ENCODE measurements around the gene EPB41.

- no peak for TF ChIP-seq CTCF (IDR thresholded peaks at IDR 0.05; ENCODE audit: extremely low read depth in 1 of 2, insufficient read depth in 1 of 2, low read depth in 1 of 2, low read length in 2 of 2)
- TF ChIP-seq EZH2 (IDR thresholded peaks at IDR 0.05; ENCODE audit: borderline replicate concordance, low read depth, low read length, severe bottlenecking) = no peak
Measured at GRCh38 chr1:28935293-28935692, 20.9 kb downstream of the EPB41 start.

Data from endothelial cell of umbilical vein (primary cell).